Measurements from ENCODE around the gene USP40.

USP40 gene

DNA sequence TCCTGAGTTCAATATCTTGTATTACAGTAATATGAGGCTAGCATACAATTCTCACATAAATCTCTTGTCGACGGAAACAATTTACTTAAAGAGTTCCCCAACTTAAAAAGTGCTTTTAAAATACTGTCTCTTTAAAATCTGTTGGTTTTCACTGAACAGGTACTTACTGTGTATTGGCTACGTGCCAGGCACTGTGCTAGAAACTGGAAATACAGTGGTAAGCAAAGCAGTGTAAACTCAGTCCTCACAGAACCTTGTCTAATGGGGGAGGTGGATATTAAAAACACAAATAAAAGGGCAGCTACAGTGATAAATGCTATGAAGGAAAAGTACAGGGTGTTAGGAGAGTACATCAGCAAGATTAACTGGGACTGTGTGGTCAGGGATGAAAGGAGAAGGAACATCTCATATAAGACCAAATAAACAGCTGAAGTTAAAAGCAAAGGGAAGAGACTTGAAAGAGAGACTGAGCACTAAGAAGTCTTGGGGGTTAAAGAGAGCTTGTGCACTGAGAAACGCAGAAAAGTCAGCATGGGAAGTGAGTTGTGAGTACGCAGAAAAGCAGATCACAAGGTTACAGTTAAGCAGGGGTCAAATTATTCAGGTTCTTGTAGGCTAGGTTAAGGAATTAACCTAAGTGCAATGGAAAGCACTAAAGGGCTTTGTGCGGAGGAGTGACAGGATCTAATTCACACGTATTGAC is 52.5 kb downstream of the USP40 start:
- H3K4me1 Mint-ChIP-seq = peaks cover 6% of the 10 kb centered on the region
- H3K27ac Mint-ChIP-seq = peak overlapping the region; percentile 11
- H3K4me3 Mint-ChIP-seq = no peak overlapping the region
- TF ChIP-seq, protein P1, sequence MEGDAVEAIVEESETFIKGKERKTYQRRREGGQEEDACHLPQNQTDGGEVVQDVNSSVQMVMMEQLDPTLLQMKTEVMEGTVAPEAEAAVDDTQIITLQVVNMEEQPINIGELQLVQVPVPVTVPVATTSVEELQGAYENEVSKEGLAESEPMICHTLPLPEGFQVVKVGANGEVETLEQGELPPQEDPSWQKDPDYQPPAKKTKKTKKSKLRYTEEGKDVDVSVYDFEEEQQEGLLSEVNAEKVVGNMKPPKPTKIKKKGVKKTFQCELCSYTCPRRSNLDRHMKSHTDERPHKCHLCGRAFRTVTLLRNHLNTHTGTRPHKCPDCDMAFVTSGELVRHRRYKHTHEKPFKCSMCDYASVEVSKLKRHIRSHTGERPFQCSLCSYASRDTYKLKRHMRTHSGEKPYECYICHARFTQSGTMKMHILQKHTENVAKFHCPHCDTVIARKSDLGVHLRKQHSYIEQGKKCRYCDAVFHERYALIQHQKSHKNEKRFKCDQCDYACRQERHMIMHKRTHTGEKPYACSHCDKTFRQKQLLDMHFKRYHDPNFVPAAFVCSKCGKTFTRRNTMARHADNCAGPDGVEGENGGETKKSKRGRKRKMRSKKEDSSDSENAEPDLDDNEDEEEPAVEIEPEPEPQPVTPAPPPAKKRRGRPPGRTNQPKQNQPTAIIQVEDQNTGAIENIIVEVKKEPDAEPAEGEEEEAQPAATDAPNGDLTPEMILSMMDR (IDR thresholded peaks at IDR 0.05) = no peak
- no peaks in the 10 kb centered on the region for H3K27me3 Mint-ChIP-seq (ENCODE audit: low read depth, poor library complexity)
- peaks cover 46% of the 10 kb centered on the region for H3K36me3 Mint-ChIP-seq (ENCODE audit: low read depth)
- peaks cover 8% of the 10 kb centered on the region for H3K9me3 Mint-ChIP-seq
- DNase-seq = no peak

DNA sequence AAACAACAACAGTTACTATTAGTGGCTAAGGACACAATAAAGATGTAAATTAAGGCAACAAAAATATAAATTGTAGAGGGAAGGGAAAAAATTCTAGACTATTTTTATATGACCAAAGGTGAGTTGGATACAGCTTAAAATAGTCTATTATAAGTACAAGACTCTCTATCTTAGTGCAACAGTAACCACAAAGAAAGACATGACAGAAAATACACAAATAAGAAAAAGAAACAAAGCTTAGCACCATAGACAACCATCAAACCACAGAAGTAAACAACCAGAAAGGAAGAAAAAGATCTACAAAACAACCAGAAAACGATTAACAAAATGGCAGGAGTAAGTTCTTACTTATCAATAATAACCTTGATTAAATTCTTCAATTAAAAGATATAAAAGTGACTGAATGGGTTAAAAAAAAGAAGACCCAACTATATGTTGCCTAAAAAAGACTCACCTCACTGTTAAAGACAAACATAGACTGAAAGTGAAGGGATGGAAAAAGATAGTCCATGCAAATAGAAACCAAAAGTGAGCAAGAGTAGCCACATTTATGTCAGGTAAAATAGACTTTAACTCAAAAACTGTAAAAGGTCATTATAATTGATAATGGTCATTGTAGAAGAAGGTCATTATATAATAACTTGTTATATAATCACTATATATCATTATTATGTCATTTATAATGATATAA is 62.5 kb downstream of the USP40 start:
- Mint-ChIP-seq H3K4me3 (no peak overlapping the region), H3K4me1 (no peaks in the 10 kb centered on the region), H3K36me3 (ENCODE audit: low read depth) (peaks cover 70% of the 10 kb centered on the region), H3K27ac (no peak overlapping the region), H3K27me3 (ENCODE audit: low read depth, poor library complexity) (no peaks in the 10 kb centered on the region), H3K9me3 (peaks cover 52% of the 10 kb centered on the region)
- DNase-seq = no peak
- TF ChIP-seq, protein P1 (IDR thresholded peaks at IDR 0.05) = no peak

DNA sequence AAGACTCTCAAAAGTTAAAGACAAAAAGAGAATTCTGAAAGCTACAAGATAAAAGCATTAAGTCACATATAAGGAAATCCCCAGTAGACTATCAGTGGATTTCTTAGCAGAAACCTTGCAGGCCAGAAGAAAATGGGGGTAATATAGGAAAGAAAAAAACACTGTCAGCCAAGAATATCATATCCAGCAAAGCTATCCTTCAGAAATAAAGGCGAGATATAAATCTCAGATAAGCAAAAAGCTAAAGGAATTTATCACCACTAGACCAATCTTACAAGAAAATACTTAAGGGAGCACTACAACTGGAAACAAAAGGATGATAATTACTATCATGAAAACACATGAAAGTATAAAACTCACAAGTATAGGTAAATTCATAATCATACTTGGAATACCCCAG is 63.1 kb downstream of the USP40 start:
- peaks cover 52% of the 10 kb centered on the region for H3K9me3 Mint-ChIP-seq
- H3K27me3 Mint-ChIP-seq (ENCODE audit: low read depth, poor library complexity) = no peaks in the 10 kb centered on the region
- H3K36me3 Mint-ChIP-seq (ENCODE audit: low read depth) = peaks cover 72% of the 10 kb centered on the region
- TF ChIP-seq, protein P1 (IDR thresholded peaks at IDR 0.05) = no peak
- H3K27ac Mint-ChIP-seq = no peak overlapping the region
- DNase-seq = no peak
- H3K4me1 Mint-ChIP-seq = no peaks in the 10 kb centered on the region
- H3K4me3 Mint-ChIP-seq = no peak overlapping the region

DNA sequence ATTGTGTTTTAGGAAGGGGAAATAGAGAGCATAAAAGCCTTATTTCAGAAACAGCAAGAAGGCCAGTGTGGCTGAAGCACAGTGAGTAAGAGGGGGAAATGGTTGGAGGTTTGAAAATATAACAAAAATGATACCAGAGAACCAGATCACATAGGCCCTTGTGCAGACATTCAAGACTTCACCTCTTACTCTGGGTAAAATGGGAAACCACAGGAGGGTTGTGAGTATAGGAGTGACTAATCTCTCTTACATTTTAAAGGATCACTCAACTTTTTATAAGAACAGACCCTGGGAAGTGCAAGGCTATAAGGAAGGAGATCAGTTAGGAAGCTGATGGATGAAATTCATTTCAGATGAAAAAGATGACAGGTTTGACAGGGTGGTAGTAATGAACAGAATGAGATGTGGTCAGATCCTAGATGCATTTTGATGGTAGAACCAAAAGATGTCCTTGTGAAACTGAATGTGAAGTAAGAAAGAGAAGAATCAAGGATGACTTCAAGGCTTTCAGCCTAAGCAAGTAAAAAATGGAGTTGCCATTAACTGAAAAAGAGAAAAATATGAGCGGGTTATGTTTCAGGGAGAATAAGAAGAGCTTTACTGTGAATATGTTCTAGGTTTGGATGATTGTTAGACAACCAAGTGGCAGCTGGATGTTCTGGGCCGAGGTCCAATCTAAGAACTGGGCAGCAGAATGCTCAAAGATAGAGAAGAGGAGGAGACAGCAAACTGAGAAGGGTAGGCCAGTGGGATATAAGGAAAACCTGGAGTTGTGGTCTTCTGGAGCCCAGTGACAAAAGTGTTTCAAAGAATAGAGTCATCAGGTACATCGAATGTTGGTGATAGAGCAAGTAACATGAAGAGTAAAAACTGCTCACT is 65.1 kb downstream of the USP40 start:
- H3K4me1 Mint-ChIP-seq = peaks cover 14% of the 10 kb centered on the region
- DNase-seq = no peak
- TF ChIP-seq, protein P1 (IDR thresholded peaks at IDR 0.05) = no peak
- no peak overlapping the region for H3K27ac Mint-ChIP-seq
- H3K4me3 Mint-ChIP-seq = no peak overlapping the region
- H3K9me3 Mint-ChIP-seq = peaks cover 51% of the 10 kb centered on the region
- H3K27me3 Mint-ChIP-seq (ENCODE audit: low read depth, poor library complexity) = no peaks in the 10 kb centered on the region
- peaks cover 67% of the 10 kb centered on the region for H3K36me3 Mint-ChIP-seq (ENCODE audit: low read depth)

DNA sequence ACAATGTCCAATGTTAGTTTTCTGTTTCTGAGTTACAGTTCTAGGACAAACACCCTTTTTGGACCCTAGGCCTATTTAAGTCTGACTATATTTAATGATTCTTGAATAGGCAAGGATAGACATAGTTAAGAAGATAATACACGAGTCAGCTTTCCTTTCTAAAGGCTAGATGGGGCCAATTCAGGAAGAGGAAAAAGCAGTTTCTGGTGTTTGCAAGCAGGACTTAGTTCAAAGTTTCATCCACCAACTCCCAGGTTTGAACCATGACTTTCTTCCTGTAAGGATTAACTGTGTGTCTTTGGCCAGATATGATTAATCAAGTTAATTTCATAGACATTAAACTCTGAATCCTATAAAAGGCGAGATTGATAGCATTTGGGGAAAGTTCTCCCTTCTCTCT is 66.7 kb downstream of the USP40 start:
- Mint-ChIP-seq H3K27ac (no peak overlapping the region), H3K9me3 (peaks cover 36% of the 10 kb centered on the region), H3K27me3 (ENCODE audit: low read depth, poor library complexity) (no peaks in the 10 kb centered on the region), H3K4me3 (no peak overlapping the region), H3K36me3 (ENCODE audit: low read depth) (peaks cover 57% of the 10 kb centered on the region), H3K4me1 (peaks cover 14% of the 10 kb centered on the region)
- no peak for DNase-seq
- TF ChIP-seq, protein P1 (IDR thresholded peaks at IDR 0.05) = no peak
